Measurements from ENCODE around the gene TEKT1. TPM values are rescaled to one million over a fixed set of nuclear protein-coding genes. Genes with fewer than 3 reads are reported as not detected.
A peak's percentile ranks its signal among the peaks of the same experiment; 100 is the strongest.

The TEKT1 gene
- total and polyA plus RNA-seq, 2 experiments from 2014 or later, result not detected

DNA sequence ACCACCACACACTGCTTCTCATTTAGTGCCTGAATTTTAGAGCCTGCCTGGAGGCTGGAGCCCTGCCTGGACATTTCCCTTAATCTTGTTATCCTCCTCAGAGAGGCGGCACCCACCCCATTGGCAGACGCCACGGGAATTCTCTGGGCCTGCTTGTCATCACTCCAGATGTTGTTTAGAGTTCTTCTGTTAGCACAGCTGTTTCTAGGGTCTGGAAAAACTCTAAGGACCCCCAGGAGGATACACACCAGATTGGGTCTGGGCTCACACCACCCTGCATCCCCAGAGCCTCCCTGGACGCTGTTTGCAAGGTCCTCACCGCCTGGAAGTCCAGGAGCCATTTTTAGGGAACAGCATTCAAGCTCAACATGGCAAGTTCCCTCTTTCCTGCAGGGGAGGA, 76.2 kb downstream of the TEKT1 start:
- peak in 1 of 2 donors; percentile 87 for DNase-seq (ENCODE audit: low read depth in 1 of 2, low spot score in 1 of 2)
- Histone ChIP-seq H3K36me3 (no peaks in the 10 kb centered on the region), H3K27ac (no peak overlapping the region), H3K4me3 (no peak overlapping the region), H3K9me3 (ENCODE audit: low read depth) (no peaks in the 10 kb centered on the region), H3K4me1 (ENCODE audit: low read depth) (no peaks in the 10 kb centered on the region), H3K27me3 (no peaks in the 10 kb centered on the region)
- TF ChIP-seq, protein P1, sequence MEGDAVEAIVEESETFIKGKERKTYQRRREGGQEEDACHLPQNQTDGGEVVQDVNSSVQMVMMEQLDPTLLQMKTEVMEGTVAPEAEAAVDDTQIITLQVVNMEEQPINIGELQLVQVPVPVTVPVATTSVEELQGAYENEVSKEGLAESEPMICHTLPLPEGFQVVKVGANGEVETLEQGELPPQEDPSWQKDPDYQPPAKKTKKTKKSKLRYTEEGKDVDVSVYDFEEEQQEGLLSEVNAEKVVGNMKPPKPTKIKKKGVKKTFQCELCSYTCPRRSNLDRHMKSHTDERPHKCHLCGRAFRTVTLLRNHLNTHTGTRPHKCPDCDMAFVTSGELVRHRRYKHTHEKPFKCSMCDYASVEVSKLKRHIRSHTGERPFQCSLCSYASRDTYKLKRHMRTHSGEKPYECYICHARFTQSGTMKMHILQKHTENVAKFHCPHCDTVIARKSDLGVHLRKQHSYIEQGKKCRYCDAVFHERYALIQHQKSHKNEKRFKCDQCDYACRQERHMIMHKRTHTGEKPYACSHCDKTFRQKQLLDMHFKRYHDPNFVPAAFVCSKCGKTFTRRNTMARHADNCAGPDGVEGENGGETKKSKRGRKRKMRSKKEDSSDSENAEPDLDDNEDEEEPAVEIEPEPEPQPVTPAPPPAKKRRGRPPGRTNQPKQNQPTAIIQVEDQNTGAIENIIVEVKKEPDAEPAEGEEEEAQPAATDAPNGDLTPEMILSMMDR (IDR thresholded peaks at IDR 0.05; ENCODE audit: low read depth, low read length), result no peak

DNA sequence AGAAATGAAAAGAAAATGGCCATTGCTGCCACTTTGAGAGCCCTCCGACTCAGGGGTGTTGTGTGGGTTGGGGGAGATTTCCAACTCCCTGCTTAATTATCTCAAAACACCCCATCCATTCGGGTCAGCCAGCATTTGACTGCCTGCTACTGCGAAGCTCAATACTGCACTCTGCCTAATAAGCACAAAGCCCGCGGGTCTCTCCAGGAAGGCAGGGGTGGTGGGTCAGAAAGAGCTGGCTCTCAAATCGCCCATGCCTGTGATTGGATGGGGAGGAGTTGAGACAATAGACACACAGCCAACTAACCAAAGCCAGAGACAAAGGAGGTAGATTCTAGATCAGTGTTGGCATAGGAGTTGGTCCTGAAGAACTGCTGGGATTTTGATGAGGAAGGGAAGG, 78.0 kb downstream of the TEKT1 start:
- TF ChIP-seq, protein P1 (IDR thresholded peaks at IDR 0.05; ENCODE audit: low read depth, low read length), result no peak
- Histone ChIP-seq H3K36me3 (no peaks in the 10 kb centered on the region), H3K9me3 (ENCODE audit: low read depth) (no peaks in the 10 kb centered on the region), H3K27ac (no peak overlapping the region), H3K27me3 (no peaks in the 10 kb centered on the region), H3K4me3 (no peak overlapping the region), H3K4me1 (ENCODE audit: low read depth) (no peaks in the 10 kb centered on the region)
- DNase-seq (ENCODE audit: low read depth in 1 of 2, low spot score in 1 of 2), result peak in 1 of 2 donors; percentile 14

DNA sequence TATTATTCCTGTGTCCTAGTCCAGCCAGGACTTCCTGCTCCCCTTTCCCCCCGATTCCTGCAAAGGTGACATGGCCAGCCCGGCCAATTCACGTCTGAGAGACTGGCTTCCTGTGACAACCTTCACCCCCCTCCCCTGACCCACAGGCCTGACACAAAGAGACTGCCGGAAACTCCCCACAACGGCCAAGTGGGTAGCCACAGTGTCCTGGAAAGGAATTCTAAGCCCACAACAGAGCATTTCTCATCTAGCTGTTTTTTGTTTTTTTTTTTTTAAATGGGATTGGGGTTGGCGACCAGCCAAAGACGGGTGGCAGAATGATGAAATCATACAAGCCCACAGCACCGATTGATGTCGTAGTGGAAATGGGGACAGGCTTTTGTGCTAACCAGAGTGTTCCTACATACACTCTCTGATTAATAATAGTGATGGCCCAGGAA, 78.5 kb downstream of the TEKT1 start:
- TF ChIP-seq, protein P1 (IDR thresholded peaks at IDR 0.05; ENCODE audit: low read depth, low read length), result no peak
- no peaks in the 10 kb centered on the region for H3K27me3 ChIP-seq
- peak in 1 of 2 donors; percentile 94 for DNase-seq (ENCODE audit: low read depth in 1 of 2, low spot score in 1 of 2)
- no peaks in the 10 kb centered on the region for H3K4me1 ChIP-seq (ENCODE audit: low read depth)
- H3K36me3 ChIP-seq, result no peaks in the 10 kb centered on the region
- no peak overlapping the region for H3K27ac ChIP-seq
- H3K9me3 ChIP-seq (ENCODE audit: low read depth), result no peaks in the 10 kb centered on the region
- no peak overlapping the region for H3K4me3 ChIP-seq

DNA sequence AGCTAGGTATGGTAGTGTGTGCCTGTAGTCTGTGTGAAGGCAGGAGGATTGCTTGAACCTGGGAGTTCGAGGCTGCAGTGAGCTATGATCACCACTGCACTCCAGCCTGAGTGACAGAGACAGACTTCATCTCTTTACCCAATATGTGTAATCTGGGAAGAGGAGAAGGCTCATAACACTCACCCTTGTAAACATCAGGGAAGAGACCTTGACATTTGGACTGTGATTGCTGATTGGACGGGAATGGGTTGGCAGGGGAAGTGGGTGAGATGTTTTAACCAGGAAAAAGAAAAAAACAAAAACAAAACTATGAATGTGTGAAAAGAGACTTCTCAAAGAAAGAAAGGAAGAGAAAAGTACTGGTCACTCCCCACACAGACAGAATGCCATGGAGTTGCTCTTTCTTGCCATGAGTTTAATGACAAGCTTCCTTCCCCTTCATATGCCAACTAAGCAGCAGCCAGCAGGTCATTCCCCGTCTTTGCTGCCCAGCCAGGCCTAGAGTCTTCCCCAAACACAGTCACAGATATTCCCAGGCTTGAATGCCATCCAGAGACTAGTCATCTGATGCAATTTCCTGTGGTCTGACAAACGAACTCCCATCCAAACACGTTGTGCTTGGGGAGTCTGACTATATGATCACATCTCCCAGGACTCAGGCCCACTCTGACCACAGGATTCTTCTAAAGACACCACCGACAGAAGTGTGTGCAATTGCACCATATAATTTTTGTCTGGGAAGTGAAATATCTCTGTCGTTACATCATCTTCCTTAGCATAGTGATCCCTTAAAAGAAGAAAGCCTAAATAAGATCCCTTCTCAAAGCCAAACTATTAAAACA, 79.2 kb downstream of the TEKT1 start:
- H3K4me1 ChIP-seq (ENCODE audit: low read depth), result no peaks in the 10 kb centered on the region
- TF ChIP-seq, protein P1 (IDR thresholded peaks at IDR 0.05; ENCODE audit: low read depth, low read length), result no peak
- H3K4me3 ChIP-seq, result no peak overlapping the region
- no peaks in the 10 kb centered on the region for H3K36me3 ChIP-seq
- no peaks in the 10 kb centered on the region for H3K9me3 ChIP-seq (ENCODE audit: low read depth)
- H3K27ac ChIP-seq, result no peak overlapping the region
- DNase-seq (ENCODE audit: low read depth in 1 of 2, low spot score in 1 of 2), result peak in 1 of 2 donors; percentile 100
- no peaks in the 10 kb centered on the region for H3K27me3 ChIP-seq

DNA sequence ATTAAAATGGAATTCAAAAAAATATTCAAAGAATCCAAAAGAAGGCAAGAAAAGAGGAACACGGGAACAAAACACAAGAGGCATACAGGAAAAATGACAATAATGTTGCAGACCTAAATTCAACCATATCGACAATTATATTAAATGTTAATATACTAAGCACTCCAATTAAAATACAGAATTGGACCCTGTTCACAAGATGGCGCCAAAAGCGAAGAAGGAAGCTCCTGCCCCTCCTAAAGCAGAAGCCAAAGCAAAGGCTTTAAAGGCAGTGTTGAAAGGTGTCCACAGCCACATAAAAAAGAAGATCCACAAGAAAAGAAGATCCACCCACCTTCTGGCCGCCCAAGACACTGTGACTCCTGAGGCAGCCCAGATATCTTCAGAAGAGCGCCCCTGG, 82.0 kb downstream of the TEKT1 start:
- DNase-seq (ENCODE audit: low read depth in 1 of 2, low spot score in 1 of 2), result peak in 1 of 2 donors; percentile 42

More for the DNA sequence above, 82.0 kb downstream of the TEKT1 start:
- no peaks in the 10 kb centered on the region for H3K9me3 ChIP-seq (ENCODE audit: low read depth)
- TF ChIP-seq, protein P1 (IDR thresholded peaks at IDR 0.05; ENCODE audit: low read depth, low read length), result peak; percentile 21
- no peaks in the 10 kb centered on the region for H3K27me3 ChIP-seq
- H3K27ac ChIP-seq, result no peak overlapping the region
- no peaks in the 10 kb centered on the region for H3K4me1 ChIP-seq (ENCODE audit: low read depth)
- H3K36me3 ChIP-seq, result no peaks in the 10 kb centered on the region
- H3K4me3 ChIP-seq, result no peak overlapping the region

Measured in cardiac muscle cell (in vitro differentiated cells and primary cell).